ENCODE data around the gene PDE10A.

DNA sequence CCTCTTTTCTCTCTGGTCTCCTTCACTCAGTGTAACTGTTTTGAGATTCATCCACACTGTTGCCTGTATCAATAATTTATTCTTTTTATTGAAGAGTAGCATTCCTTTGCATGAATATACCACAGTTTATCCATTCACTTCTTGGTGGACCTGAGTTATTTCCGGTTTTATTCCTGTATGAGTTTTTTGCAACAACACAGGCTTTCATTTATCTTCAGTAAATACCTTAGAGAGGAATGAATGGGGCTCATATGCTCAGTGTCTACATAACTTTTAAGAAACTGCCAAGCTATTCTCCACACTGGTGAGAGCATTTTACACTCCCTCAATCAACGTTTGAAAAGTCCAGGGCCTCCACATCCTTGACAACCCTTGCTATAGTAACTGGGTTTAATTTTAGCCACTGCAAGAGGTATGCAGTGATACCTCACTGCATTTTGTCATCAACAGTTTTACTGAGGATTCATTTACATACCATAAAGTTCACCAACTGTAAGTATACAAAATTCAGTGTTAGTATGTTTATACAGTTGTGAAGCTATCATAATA, 154.6 kb downstream of the PDE10A start:
- TF ChIP-seq, protein P1, sequence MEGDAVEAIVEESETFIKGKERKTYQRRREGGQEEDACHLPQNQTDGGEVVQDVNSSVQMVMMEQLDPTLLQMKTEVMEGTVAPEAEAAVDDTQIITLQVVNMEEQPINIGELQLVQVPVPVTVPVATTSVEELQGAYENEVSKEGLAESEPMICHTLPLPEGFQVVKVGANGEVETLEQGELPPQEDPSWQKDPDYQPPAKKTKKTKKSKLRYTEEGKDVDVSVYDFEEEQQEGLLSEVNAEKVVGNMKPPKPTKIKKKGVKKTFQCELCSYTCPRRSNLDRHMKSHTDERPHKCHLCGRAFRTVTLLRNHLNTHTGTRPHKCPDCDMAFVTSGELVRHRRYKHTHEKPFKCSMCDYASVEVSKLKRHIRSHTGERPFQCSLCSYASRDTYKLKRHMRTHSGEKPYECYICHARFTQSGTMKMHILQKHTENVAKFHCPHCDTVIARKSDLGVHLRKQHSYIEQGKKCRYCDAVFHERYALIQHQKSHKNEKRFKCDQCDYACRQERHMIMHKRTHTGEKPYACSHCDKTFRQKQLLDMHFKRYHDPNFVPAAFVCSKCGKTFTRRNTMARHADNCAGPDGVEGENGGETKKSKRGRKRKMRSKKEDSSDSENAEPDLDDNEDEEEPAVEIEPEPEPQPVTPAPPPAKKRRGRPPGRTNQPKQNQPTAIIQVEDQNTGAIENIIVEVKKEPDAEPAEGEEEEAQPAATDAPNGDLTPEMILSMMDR (IDR thresholded peaks at IDR 0.05): no peak
- TF ChIP-seq POLR2A (IDR thresholded peaks at IDR 0.05) (no peak), EP300 (IDR thresholded peaks at IDR 0.05) (no peak)
